ENCODE results near the gene NHLRC4. TPM values are rescaled to one million over a fixed set of nuclear protein-coding genes. Genes with fewer than 3 reads are reported as not detected.

Gene NHLRC4
- total RNA-seq: 1.5 and 2.6 TPM in 2 replicates

GRCh38 chr16:566475-567372 lies at the start of gene NHLRC4:
NHLRC4 (plus strand) TSS chr16:567005; CDS start chr16:568048, 1,043 bp downstream.

GRCh38 chr16:527015-527903 lies 39.5 kb upstream of the NHLRC4 start, which contains the start of gene CAPN15:
CAPN15 (plus strand) TSS chr16:527712; CDS start chr16:546839, 19,127 bp downstream.

GRCh38 chr16:560204-560700 lies 6.6 kb upstream of the NHLRC4 start, which contains the start of gene PRR35:
PRR35 (plus strand) TSS chr16:560394; CDS start chr16:563295, 2,901 bp downstream.

GRCh38 chr16:569445-570254 lies 2.8 kb downstream of the NHLRC4 start, which contains the start of gene PIGQ:
PIGQ (plus strand) TSS chr16:569968; CDS start chr16:574075, 4,107 bp downstream.

GRCh38 chr16:589658-590187 lies 22.9 kb downstream of the NHLRC4 start, which contains the start of gene RAB40C:
RAB40C (plus strand) TSS chr16:590066; CDS start chr16:590292, 226 bp downstream.

Small RNAs within 50 kb of the gene (small RNA-seq; reads per million reads assigned to genes)
- gene MIR3176 (not detected), gene MIR5587 (0.99 reads per million, percentile 18 among the genes with 10 or more reads in this experiment), gene Z98883.1 (not detected)

Other genes with a start within 250 kb of the NHLRC4 start
- gene AXIN1, start 214.3 kb upstream of the NHLRC4 start, total RNA-seq: 20.0 and 28.6 TPM in 2 replicates
- gene MRPL28, start 196.5 kb upstream of the NHLRC4 start, total RNA-seq: 54.7 and 57.2 TPM in 2 replicates
- gene PGAP6, start 185.0 kb upstream of the NHLRC4 start, total RNA-seq: 46.3 and 54.8 TPM in 2 replicates
- 122 and 127 TPM in 2 replicates for gene NME4, start 169.8 kb upstream of the NHLRC4 start, total RNA-seq
- 25.0 and 25.2 TPM in 2 replicates for gene DECR2, start 165.1 kb upstream of the NHLRC4 start, total RNA-seq
- 21.6 and 24.3 TPM in 2 replicates for gene RAB11FIP3, start 141.4 kb upstream of the NHLRC4 start, total RNA-seq
- gene CAPN15, start 39.3 kb upstream of the NHLRC4 start, total RNA-seq: 44.9 and 60.5 TPM in 2 replicates
- 0.32 TPM in 1 of 2 replicates, not detected in the other for gene PRR35, start 6.6 kb upstream of the NHLRC4 start, total RNA-seq
- 30.2 and 36.2 TPM in 2 replicates for gene PIGQ, start 3.0 kb downstream of the NHLRC4 start, total RNA-seq
- 14.6 and 19.8 TPM in 2 replicates for gene RAB40C, start 23.1 kb downstream of the NHLRC4 start, total RNA-seq
- 0.12 and 0.16 TPM in 2 replicates for gene WFIKKN1, start 64.0 kb downstream of the NHLRC4 start, total RNA-seq
- 57.0 and 75.8 TPM in 2 replicates for gene METTL26, start 69.3 kb downstream of the NHLRC4 start, total RNA-seq
- 13.8 and 14.8 TPM in 2 replicates for gene MCRIP2, start 74.8 kb downstream of the NHLRC4 start, total RNA-seq
- gene WDR90, start 82.4 kb downstream of the NHLRC4 start, total RNA-seq: 9.7 and 12.8 TPM in 2 replicates
- 49.2 and 53.2 TPM in 2 replicates for gene RHOT2, start 101.1 kb downstream of the NHLRC4 start, total RNA-seq
- gene RHBDL1, start 108.7 kb downstream of the NHLRC4 start, total RNA-seq: 2.9 TPM in 2 replicates
- gene STUB1, start 113.4 kb downstream of the NHLRC4 start, total RNA-seq: 71.6 and 83.9 TPM in 2 replicates
- 46.6 and 52.9 TPM in 2 replicates for gene JMJD8, start 117.3 kb downstream of the NHLRC4 start, total RNA-seq
- gene WDR24, start 123.4 kb downstream of the NHLRC4 start, total RNA-seq: 10.6 and 12.8 TPM in 2 replicates
- gene FBXL16, start 138.8 kb downstream of the NHLRC4 start, total RNA-seq: under 0.01 TPM in 1 of 2 replicates, not detected in the other
- 41.3 and 48.5 TPM in 2 replicates for gene METRN, start 148.1 kb downstream of the NHLRC4 start, total RNA-seq
- gene ANTKMT, start 154.1 kb downstream of the NHLRC4 start, total RNA-seq: 21.9 and 25.1 TPM in 2 replicates
- 2.8 and 2.9 TPM in 2 replicates for gene CCDC78, start 159.4 kb downstream of the NHLRC4 start, total RNA-seq
- gene HAGHL, start 160.1 kb downstream of the NHLRC4 start, total RNA-seq: 15.3 and 20.5 TPM in 2 replicates
- gene CIAO3, start 174.0 kb downstream of the NHLRC4 start, total RNA-seq: 33.8 and 36.1 TPM in 2 replicates
- 0.12 TPM in 1 of 2 replicates, not detected in the other for gene MSLN, start 193.7 kb downstream of the NHLRC4 start, total RNA-seq
- gene RPUSD1, start 221.4 kb downstream of the NHLRC4 start, total RNA-seq: 26.1 and 31.0 TPM in 2 replicates
- gene CHTF18, start 221.6 kb downstream of the NHLRC4 start, total RNA-seq: 2.8 and 3.7 TPM in 2 replicates
- gene GNG13, start 233.7 kb downstream of the NHLRC4 start, total RNA-seq: not detected in 2 replicates